HL-60 (cell line): ENCODE data around the gene PPME1.

Experiments used
- DNase-seq, 2 experiments: peaks; one replicate each; pipeline ENCODE4 v3.0.0-alpha.2; 2010 to 2020; ENCODE audit warnings: low read depth in 1 of 2, low spot score in 1 of 2
- H3K27ac ChIP-seq: fragments of 250-450 bp; sonication (Bioruptor Pico); replicated peaks from 2 replicates; pipeline ENCODE4 v1.5.1; 2020; ENCODE audit warnings: mild to moderate bottlenecking, moderate library complexity
- H3K27me3 ChIP-seq: fragments of 250-450 bp; sonication (Bioruptor Pico); 2 replicates; pipeline ENCODE4 v1.5.1; 2021; ENCODE audit warnings: mild to moderate bottlenecking, moderate library complexity; ENCODE audit not compliant: insufficient read depth, poor library complexity, severe bottlenecking
- H3K4me3 ChIP-seq: replicated peaks from 2 replicates; pipeline ENCODE4 v1.5.1; 2011; ENCODE audit warnings: mild to moderate bottlenecking, control low read depth, low read length; ENCODE audit not compliant: insufficient read depth
- CTCF ChIP-seq: IDR thresholded peaks from one replicate; pipeline ENCODE4 v1.5.1; 2011; ENCODE audit warnings: low read length, control low read depth, inconsistent platforms; ENCODE audit not compliant: insufficient read depth
- GABPA ChIP-seq: IDR thresholded peaks from 2 replicates; pipeline ENCODE4 v1.6.1; 2012; ENCODE audit warnings: low read depth
- POLR2AphosphoS5 ChIP-seq: IDR thresholded peaks from 2 replicates; pipeline ENCODE4 v1.6.1; 2012; ENCODE audit warnings: low read depth
- SPI1 ChIP-seq: IDR thresholded peaks from 2 replicates; pipeline ENCODE4 v1.6.1; 2012; ENCODE audit warnings: low read depth, mild to moderate bottlenecking, borderline replicate concordance
- TF ChIP-seq, protein P1 (sequence below): IDR thresholded peaks from 2 replicates; pipeline ENCODE4 v1.6.1; 2012; ENCODE audit warnings: low read depth; ENCODE audit not compliant: insufficient replicate concordance

PPME1 gene

GRCh38 chr11:74212533-74212932 is 41.4 kb downstream of the PPME1 start:
- no peaks in the 10 kb centered on the region for H3K27me3 ChIP-seq
- H3K27ac ChIP-seq: no peak overlapping the region
- TF ChIP-seq POLR2AphosphoS5 (no peak), GABPA (no peak), SPI1 (no peak)
- no peak overlapping the region for H3K4me3 ChIP-seq
- DNase-seq: no peak

DNA sequence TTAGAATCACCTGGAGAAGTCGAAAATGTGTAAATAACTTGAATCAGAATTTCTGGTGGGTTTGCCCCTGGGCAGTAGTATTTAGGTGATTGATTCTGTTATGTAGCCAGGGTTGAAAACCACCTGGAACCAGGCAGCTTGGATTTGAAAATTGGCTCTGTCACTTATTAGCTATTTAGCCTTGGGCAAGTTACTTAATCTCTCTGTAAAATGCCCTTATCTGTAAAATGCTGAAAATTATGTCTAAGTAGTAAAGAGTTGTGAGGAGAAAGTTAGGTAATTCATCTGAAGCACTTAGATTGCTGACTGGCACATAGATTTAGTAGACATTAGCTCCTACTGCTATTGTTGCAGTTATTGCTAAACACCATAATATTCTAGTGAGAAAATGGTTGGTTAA is 49.3 kb downstream of the PPME1 start:
- Histone ChIP-seq H3K4me3 (no peak overlapping the region), H3K27ac (no peak overlapping the region), H3K27me3 (no peaks in the 10 kb centered on the region)
- no peak for DNase-seq
- TF ChIP-seq CTCF (no peak), GABPA (no peak), POLR2AphosphoS5 (no peak), SPI1 (no peak)
- TF ChIP-seq, protein P1, sequence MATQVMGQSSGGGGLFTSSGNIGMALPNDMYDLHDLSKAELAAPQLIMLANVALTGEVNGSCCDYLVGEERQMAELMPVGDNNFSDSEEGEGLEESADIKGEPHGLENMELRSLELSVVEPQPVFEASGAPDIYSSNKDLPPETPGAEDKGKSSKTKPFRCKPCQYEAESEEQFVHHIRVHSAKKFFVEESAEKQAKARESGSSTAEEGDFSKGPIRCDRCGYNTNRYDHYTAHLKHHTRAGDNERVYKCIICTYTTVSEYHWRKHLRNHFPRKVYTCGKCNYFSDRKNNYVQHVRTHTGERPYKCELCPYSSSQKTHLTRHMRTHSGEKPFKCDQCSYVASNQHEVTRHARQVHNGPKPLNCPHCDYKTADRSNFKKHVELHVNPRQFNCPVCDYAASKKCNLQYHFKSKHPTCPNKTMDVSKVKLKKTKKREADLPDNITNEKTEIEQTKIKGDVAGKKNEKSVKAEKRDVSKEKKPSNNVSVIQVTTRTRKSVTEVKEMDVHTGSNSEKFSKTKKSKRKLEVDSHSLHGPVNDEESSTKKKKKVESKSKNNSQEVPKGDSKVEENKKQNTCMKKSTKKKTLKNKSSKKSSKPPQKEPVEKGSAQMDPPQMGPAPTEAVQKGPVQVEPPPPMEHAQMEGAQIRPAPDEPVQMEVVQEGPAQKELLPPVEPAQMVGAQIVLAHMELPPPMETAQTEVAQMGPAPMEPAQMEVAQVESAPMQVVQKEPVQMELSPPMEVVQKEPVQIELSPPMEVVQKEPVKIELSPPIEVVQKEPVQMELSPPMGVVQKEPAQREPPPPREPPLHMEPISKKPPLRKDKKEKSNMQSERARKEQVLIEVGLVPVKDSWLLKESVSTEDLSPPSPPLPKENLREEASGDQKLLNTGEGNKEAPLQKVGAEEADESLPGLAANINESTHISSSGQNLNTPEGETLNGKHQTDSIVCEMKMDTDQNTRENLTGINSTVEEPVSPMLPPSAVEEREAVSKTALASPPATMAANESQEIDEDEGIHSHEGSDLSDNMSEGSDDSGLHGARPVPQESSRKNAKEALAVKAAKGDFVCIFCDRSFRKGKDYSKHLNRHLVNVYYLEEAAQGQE: no peak

- TF ChIP-seq, protein P1: no peak
- TF ChIP-seq POLR2AphosphoS5: no peak
- TF ChIP-seq SPI1: no peak
- no peak for TF ChIP-seq CTCF
- no peak for TF ChIP-seq GABPA
- no peaks in the 10 kb centered on the region for H3K27me3 ChIP-seq
- DNase-seq: no peak
- no peak overlapping the region for H3K4me3 ChIP-seq
- no peak overlapping the region for H3K27ac ChIP-seq
These were observed 50.7 kb downstream of the PPME1 start for GRCh38 chr11:74221816-74222215.

GRCh38 chr11:74225565-74225964 is 54.5 kb downstream of the PPME1 start:
- DNase-seq: no peak
- Histone ChIP-seq H3K27ac (no peak overlapping the region), H3K27me3 (no peaks in the 10 kb centered on the region), H3K4me3 (no peak overlapping the region)
- TF ChIP-seq CTCF (no peak), GABPA (no peak), POLR2AphosphoS5 (no peak), SPI1 (no peak)
- TF ChIP-seq, protein P1: no peak
